GM23338 (cell line): ENCODE results near the gene CFAP74. TPM values are rescaled to one million over a fixed set of nuclear protein-coding genes. Genes with fewer than 3 reads are reported as not detected.

Experiments used
- ATAC-seq: fragments of 200-7000 bp; cut with Tn5 transposase; 3 replicates; pipeline ENCODE4 v1.9.1; 2020
- DNase-seq: peaks from one replicate; pipeline ENCODE4 v3.0.0-alpha.2; 2015; ENCODE audit warnings: low spot score
- H2AFZ ChIP-seq: fragments of 200-600 bp; sonication (generic); 2 replicates; pipeline ENCODE4 v1.8.0; 2016; ENCODE audit warnings: antibody characterized with exemption, mild to moderate bottlenecking, moderate library complexity
- H3F3A ChIP-seq: fragments of 200-600 bp; sonication (generic); replicated peaks from 2 replicates; pipeline ENCODE4 v1.8.0; 2017; ENCODE audit warnings: antibody characterized with exemption, mixed run types, low read depth
- H3K27ac ChIP-seq: fragments of 200-600 bp; sonication (generic); 2 replicates; pipeline ENCODE4 v1.6.1; 2016; ENCODE audit warnings: low read depth
- H3K27me3 ChIP-seq: fragments of 200-600 bp; sonication (generic); 2 replicates; pipeline ENCODE4 v1.8.0; 2016; ENCODE audit warnings: mild to moderate bottlenecking, mixed run types, moderate library complexity; ENCODE audit not compliant: insufficient read depth
- H3K36me3 ChIP-seq: fragments of 200-600 bp; sonication (generic); 2 replicates; pipeline ENCODE4 v1.8.0; 2016; ENCODE audit warnings: mild to moderate bottlenecking; ENCODE audit not compliant: insufficient read depth
- H3K4me1 ChIP-seq: fragments of 200-600 bp; sonication (generic); 2 replicates; pipeline ENCODE4 v1.8.0; 2016; ENCODE audit warnings: mild to moderate bottlenecking, moderate library complexity; ENCODE audit not compliant: insufficient read depth
- H3K4me2 ChIP-seq: fragments of 200-600 bp; sonication (generic); 2 replicates; pipeline ENCODE4 v1.7.1; 2017; ENCODE audit warnings: mixed run types
- H3K4me3 ChIP-seq: fragments of 200-600 bp; sonication (generic); 2 replicates; pipeline ENCODE4 v1.6.1; 2016; ENCODE audit warnings: mixed run types
- H3K79me2 ChIP-seq: fragments of 200-600 bp; sonication (generic); replicated peaks from 2 replicates; pipeline ENCODE4 v1.8.0; 2017; ENCODE audit warnings: mild to moderate bottlenecking; ENCODE audit not compliant: insufficient read depth
- H3K9me2 ChIP-seq: fragments of 200-600 bp; sonication (generic); 2 replicates; pipeline ENCODE4 v1.8.0; 2017; ENCODE audit not compliant: insufficient read depth
- H4K20me1 ChIP-seq: fragments of 200-600 bp; sonication (generic); replicated peaks from 2 replicates; pipeline ENCODE4 v1.8.0; 2017; ENCODE audit warnings: mild to moderate bottlenecking; ENCODE audit not compliant: insufficient read depth
- H3K27ac Mint-ChIP-seq: 2 replicates; pipeline ENCODE4 v1.8.0; 2020; ENCODE audit warnings: inconsistent platforms, mild to moderate bottlenecking, moderate library complexity, mixed read lengths
- H3K27me3 Mint-ChIP-seq: 3 replicates; pipeline ENCODE4 v1.8.0; 2022; ENCODE audit warnings: low read depth, mild to moderate bottlenecking, moderate library complexity, mixed read lengths, inconsistent platforms; ENCODE audit not compliant: insufficient read depth, poor library complexity
- H3K36me3 Mint-ChIP-seq: 3 replicates; pipeline ENCODE4 v1.8.0; 2021; ENCODE audit warnings: low read depth, mild to moderate bottlenecking, inconsistent platforms, moderate library complexity, mixed read lengths
- H3K4me1 Mint-ChIP-seq: 3 replicates; pipeline ENCODE4 v1.8.0; 2020; ENCODE audit warnings: mild to moderate bottlenecking, inconsistent platforms, mixed read lengths
- H3K4me3 Mint-ChIP-seq: 3 replicates; pipeline ENCODE4 v1.8.0; 2021; ENCODE audit warnings: moderate library complexity, mild to moderate bottlenecking, inconsistent platforms, mixed read lengths
- H3K9me3 Mint-ChIP-seq: 3 replicates; pipeline ENCODE4 v1.8.0; 2020; ENCODE audit warnings: moderate library complexity, mild to moderate bottlenecking, inconsistent platforms, mixed read lengths
- CREB1 ChIP-seq: fragments of 250-450 bp; sonication (Bioruptor Pico); IDR thresholded peaks from 2 replicates; pipeline ENCODE4 v1.5.0; 2020; ENCODE audit warnings: low read depth, mild to moderate bottlenecking, moderate library complexity
- EZH2 ChIP-seq: fragments of 200-600 bp; sonication (generic); IDR thresholded peaks from one replicate; pipeline ENCODE4 v1.8.0; 2017; ENCODE audit warnings: antibody characterized with exemption, mild to moderate bottlenecking, low read depth; ENCODE audit not compliant: unreplicated experiment
- JUNB ChIP-seq: IDR thresholded peaks from one replicate; pipeline ENCODE4 v1.6.1; 2016; ENCODE audit warnings: antibody characterized with exemption; ENCODE audit not compliant: unreplicated experiment
- NANOG ChIP-seq: IDR thresholded peaks from 2 replicates; pipeline ENCODE4 v1.6.1; 2016; ENCODE audit warnings: antibody characterized with exemption, borderline replicate concordance
- POLR2AphosphoS5 ChIP-seq: IDR thresholded peaks from 2 replicates; pipeline ENCODE4 v1.6.1; 2016; ENCODE audit warnings: antibody characterized with exemption, low read depth
- STAT1 ChIP-seq: IDR thresholded peaks from one replicate; pipeline ENCODE4 v1.6.1; 2016; ENCODE audit warnings: antibody characterized with exemption; ENCODE audit not compliant: unreplicated experiment
- ZNF331 ChIP-seq: fragments of 250-450 bp; sonication (Bioruptor Pico); IDR thresholded peaks from 2 replicates; pipeline ENCODE4 v1.5.0; 2020; ENCODE audit warnings: low read depth, mild to moderate bottlenecking, moderate library complexity
- polyA plus RNA-seq: library from polyadenylated mRNA; unstranded; fragments of >200 nt; fragmentation: Nextera tagmentation; extraction: Ambion mirVana; gene quantifications from 2 replicates; pipeline ENCODE4 v1.2.1, GENCODE V29; 2016
- total RNA-seq: library from RNA; depleted of rRNA; stranded (reverse); fragments of >200 nt; shearing (Covaris generic); gene quantifications from 2 replicates; pipeline ENCODE4 v1.2.3, GENCODE V29; 2014
- TF ChIP-seq, protein P1 (sequence below): IDR thresholded peaks from 2 replicates; pipeline ENCODE4 v1.6.1; 2016; ENCODE audit warnings: antibody characterized with exemption
- TF ChIP-seq, protein P2 (sequence below), 2 experiments: fragments of 200-600 bp in 1 of 2; sonication (generic) in 1 of 2; conservative IDR thresholded peaks; 2 replicates each; pipeline versions ENCODE4 v1.5.1 to v1.6.1; 2016 to 2017; ENCODE audit warnings: antibody characterized with exemption in 2 of 2, low read depth in 2 of 2, mild to moderate bottlenecking in 2 of 2, moderate library complexity in 1 of 2
- TF ChIP-seq, protein P3 (sequence below): IDR thresholded peaks from one replicate; pipeline ENCODE4 v1.6.1; 2018; ENCODE audit warnings: antibody characterized with exemption; ENCODE audit not compliant: unreplicated experiment
- TF ChIP-seq, protein P4 (sequence below): fragments of 250-450 bp; sonication (Bioruptor Pico); IDR thresholded peaks from 2 replicates; pipeline ENCODE4 v1.5.0; 2020; ENCODE audit warnings: mild to moderate bottlenecking, moderate library complexity

CFAP74 gene
- total and polyA plus RNA-seq, 2 experiments from 2014 or later: 0.21 TPM; not detected in 1

DNA sequence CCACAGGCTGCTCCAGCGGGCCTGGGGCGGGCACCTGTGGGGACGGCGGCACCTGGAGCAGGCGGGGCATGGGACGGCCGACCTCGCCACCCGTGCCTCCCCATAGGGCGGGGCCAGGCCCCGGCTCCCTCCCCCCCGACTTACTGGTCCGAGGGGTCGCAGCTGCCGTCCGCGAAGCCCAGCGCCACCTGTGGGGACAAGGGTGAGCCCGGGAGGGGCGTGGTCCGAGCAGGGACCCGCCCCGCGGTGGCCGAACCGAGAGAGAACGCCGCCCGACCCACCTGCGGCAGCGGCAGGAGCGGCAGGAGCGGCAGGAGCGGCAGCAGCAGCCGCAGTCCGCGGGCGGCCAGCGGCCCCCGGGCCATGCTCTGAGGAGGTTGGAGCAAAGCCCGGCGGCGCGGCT lies 84.7 kb downstream of the CFAP74 start, which contains the start of gene TMEM52:
Gene TMEM52 (minus strand): TSS at position 379 of the 403 bp plus-strand sequence. CDS start 14 bp downstream, at position 365.
- H3K4me1 ChIP-seq: no peaks in the 10 kb centered on the region; the same call in 1 of the 2 replicates
- TF ChIP-seq CREB1: no peak
- 0 out of 2 replicates have a peak, but pooled peaks have one; percentile 49 for TF ChIP-seq POLR2AphosphoS5
- TF ChIP-seq, protein P1, sequence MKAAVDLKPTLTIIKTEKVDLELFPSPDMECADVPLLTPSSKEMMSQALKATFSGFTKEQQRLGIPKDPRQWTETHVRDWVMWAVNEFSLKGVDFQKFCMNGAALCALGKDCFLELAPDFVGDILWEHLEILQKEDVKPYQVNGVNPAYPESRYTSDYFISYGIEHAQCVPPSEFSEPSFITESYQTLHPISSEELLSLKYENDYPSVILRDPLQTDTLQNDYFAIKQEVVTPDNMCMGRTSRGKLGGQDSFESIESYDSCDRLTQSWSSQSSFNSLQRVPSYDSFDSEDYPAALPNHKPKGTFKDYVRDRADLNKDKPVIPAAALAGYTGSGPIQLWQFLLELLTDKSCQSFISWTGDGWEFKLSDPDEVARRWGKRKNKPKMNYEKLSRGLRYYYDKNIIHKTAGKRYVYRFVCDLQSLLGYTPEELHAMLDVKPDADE: no peak
- TF ChIP-seq, protein P2, sequence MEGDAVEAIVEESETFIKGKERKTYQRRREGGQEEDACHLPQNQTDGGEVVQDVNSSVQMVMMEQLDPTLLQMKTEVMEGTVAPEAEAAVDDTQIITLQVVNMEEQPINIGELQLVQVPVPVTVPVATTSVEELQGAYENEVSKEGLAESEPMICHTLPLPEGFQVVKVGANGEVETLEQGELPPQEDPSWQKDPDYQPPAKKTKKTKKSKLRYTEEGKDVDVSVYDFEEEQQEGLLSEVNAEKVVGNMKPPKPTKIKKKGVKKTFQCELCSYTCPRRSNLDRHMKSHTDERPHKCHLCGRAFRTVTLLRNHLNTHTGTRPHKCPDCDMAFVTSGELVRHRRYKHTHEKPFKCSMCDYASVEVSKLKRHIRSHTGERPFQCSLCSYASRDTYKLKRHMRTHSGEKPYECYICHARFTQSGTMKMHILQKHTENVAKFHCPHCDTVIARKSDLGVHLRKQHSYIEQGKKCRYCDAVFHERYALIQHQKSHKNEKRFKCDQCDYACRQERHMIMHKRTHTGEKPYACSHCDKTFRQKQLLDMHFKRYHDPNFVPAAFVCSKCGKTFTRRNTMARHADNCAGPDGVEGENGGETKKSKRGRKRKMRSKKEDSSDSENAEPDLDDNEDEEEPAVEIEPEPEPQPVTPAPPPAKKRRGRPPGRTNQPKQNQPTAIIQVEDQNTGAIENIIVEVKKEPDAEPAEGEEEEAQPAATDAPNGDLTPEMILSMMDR (conservative IDR thresholded peaks at IDR 0.05; ENCODE audit: low read depth in 2 of 2): peak; percentile 16 to 41; a peak in 3 of 4 replicates
- TF ChIP-seq, protein P3, sequence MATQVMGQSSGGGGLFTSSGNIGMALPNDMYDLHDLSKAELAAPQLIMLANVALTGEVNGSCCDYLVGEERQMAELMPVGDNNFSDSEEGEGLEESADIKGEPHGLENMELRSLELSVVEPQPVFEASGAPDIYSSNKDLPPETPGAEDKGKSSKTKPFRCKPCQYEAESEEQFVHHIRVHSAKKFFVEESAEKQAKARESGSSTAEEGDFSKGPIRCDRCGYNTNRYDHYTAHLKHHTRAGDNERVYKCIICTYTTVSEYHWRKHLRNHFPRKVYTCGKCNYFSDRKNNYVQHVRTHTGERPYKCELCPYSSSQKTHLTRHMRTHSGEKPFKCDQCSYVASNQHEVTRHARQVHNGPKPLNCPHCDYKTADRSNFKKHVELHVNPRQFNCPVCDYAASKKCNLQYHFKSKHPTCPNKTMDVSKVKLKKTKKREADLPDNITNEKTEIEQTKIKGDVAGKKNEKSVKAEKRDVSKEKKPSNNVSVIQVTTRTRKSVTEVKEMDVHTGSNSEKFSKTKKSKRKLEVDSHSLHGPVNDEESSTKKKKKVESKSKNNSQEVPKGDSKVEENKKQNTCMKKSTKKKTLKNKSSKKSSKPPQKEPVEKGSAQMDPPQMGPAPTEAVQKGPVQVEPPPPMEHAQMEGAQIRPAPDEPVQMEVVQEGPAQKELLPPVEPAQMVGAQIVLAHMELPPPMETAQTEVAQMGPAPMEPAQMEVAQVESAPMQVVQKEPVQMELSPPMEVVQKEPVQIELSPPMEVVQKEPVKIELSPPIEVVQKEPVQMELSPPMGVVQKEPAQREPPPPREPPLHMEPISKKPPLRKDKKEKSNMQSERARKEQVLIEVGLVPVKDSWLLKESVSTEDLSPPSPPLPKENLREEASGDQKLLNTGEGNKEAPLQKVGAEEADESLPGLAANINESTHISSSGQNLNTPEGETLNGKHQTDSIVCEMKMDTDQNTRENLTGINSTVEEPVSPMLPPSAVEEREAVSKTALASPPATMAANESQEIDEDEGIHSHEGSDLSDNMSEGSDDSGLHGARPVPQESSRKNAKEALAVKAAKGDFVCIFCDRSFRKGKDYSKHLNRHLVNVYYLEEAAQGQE: no peak
- TF ChIP-seq ZNF331 (CRISPR knock-in tag): no peak
- TF ChIP-seq, protein P4, sequence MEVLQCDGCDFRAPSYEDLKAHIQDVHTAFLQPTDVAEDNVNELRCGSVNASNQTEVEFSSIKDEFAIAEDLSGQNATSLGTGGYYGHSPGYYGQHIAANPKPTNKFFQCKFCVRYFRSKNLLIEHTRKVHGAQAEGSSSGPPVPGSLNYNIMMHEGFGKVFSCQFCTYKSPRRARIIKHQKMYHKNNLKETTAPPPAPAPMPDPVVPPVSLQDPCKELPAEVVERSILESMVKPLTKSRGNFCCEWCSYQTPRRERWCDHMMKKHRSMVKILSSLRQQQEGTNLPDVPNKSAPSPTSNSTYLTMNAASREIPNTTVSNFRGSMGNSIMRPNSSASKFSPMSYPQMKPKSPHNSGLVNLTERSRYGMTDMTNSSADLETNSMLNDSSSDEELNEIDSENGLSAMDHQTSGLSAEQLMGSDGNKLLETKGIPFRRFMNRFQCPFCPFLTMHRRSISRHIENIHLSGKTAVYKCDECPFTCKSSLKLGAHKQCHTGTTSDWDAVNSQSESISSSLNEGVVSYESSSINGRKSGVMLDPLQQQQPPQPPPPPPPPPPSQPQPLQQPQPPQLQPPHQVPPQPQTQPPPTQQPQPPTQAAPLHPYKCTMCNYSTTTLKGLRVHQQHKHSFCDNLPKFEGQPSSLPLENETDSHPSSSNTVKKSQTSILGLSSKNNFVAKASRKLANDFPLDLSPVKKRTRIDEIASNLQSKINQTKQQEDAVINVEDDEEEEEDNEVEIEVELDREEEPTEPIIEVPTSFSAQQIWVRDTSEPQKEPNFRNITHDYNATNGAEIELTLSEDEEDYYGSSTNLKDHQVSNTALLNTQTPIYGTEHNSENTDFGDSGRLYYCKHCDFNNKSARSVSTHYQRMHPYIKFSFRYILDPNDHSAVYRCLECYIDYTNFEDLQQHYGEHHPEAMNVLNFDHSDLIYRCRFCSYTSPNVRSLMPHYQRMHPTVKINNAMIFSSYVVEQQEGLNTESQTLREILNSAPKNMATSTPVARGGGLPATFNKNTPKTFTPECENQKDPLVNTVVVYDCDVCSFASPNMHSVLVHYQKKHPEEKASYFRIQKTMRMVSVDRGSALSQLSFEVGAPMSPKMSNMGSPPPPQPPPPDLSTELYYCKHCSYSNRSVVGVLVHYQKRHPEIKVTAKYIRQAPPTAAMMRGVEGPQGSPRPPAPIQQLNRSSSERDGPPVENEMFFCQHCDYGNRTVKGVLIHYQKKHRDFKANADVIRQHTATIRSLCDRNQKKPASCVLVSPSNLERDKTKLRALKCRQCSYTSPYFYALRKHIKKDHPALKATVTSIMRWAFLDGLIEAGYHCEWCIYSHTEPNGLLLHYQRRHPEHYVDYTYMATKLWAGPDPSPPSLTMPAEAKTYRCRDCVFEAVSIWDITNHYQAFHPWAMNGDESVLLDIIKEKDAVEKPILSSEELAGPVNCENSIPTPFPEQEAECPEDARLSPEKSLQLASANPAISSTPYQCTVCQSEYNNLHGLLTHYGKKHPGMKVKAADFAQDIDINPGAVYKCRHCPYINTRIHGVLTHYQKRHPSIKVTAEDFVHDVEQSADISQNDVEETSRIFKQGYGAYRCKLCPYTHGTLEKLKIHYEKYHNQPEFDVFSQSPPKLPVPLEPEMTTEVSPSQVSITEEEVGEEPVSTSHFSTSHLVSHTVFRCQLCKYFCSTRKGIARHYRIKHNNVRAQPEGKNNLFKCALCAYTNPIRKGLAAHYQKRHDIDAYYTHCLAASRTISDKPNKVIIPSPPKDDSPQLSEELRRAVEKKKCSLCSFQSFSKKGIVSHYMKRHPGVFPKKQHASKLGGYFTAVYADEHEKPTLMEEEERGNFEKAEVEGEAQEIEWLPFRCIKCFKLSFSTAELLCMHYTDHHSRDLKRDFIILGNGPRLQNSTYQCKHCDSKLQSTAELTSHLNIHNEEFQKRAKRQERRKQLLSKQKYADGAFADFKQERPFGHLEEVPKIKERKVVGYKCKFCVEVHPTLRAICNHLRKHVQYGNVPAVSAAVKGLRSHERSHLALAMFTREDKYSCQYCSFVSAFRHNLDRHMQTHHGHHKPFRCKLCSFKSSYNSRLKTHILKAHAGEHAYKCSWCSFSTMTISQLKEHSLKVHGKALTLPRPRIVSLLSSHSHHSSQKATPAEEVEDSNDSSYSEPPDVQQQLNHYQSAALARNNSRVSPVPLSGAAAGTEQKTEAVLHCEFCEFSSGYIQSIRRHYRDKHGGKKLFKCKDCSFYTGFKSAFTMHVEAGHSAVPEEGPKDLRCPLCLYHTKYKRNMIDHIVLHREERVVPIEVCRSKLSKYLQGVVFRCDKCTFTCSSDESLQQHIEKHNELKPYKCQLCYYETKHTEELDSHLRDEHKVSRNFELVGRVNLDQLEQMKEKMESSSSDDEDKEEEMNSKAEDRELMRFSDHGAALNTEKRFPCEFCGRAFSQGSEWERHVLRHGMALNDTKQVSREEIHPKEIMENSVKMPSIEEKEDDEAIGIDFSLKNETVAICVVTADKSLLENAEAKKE (CRISPR knock-in tag): no peak
- TF ChIP-seq JUNB: no peak
- TF ChIP-seq STAT1: no peak
- TF ChIP-seq EZH2: no peak
- no peak for TF ChIP-seq NANOG
- Mint-ChIP-seq H3K36me3 (no peaks in the 10 kb centered on the region), H3K4me1 (peaks cover 7% of the 10 kb centered on the region; the same call in 2 of the 3 replicates), H3K4me3 (peak within 1 kb of the TSS; percentile 64), H3K27ac (no peak within 1 kb of the TSS), H3K27me3 (peaks cover 6% of the 10 kb centered on the region), H3K9me3 (no peaks in the 10 kb centered on the region)
- H2AFZ ChIP-seq: peak within 1 kb of the TSS; percentile 81
- H3K36me3 ChIP-seq: no peaks in the 10 kb centered on the region
- H3K9me2 ChIP-seq: no peaks in the 10 kb centered on the region
- H3K27ac ChIP-seq: peak within 1 kb of the TSS; percentile 72; the same call in 1 of the 2 replicates
- peak; percentile 65 for ATAC-seq
- no peaks in the 10 kb centered on the region for H3K27me3 ChIP-seq
- H3K79me2 ChIP-seq: no peaks in the 10 kb centered on the region
- peak within 1 kb of the TSS; percentile 86 for H3K4me2 ChIP-seq
- DNase-seq: peak; percentile 89
- peak within 1 kb of the TSS; percentile 76 for H3K4me3 ChIP-seq
- H3F3A ChIP-seq: 0 out of 2 replicates have a peak, but pooled peaks cover 8% of the 10 kb centered on the region
- H4K20me1 ChIP-seq: no peaks in the 10 kb centered on the region
